Globus pallidus (tissue), 1 donor: Measurements from ENCODE around the gene ATCAY.
A peak's percentile ranks its signal among the peaks of the same experiment; 100 is the strongest.

Experiments used
- DNase-seq: peaks from one replicate; pipeline ENCODE4 v3.0.0-alpha.2; 2015; ENCODE audit warnings: low spot score

ATCAY gene

GRCh38 chr19:3880471-3881271, at the start of gene ATCAY:
Gene ATCAY (plus strand): TSS chr19:3880685. CDS start chr19:3885768, 5,083 bp downstream.
- peak; percentile 21 for DNase-seq

- no peak for DNase-seq
Observed at GRCh38 chr19:3831601-3832000, 48.9 kb upstream of the ATCAY start.

- no peak for DNase-seq
Observed at GRCh38 chr19:3832001-3832400, 48.5 kb upstream of the ATCAY start.

GRCh38 chr19:3833578-3834348, 46.7 kb upstream of the ATCAY start:
- DNase-seq, result no peak

GRCh38 chr19:3834349-3835054, 46.0 kb upstream of the ATCAY start:
- DNase-seq, result no peak

- no peak for DNase-seq
Observed at GRCh38 chr19:3835055-3835435, 45.4 kb upstream of the ATCAY start.

- no peak for DNase-seq
Observed at GRCh38 chr19:3836887-3837286, 43.6 kb upstream of the ATCAY start.

- no peak for DNase-seq
Observed at GRCh38 chr19:3837332-3837731, 43.2 kb upstream of the ATCAY start.

GRCh38 chr19:3837922-3838321, 42.6 kb upstream of the ATCAY start:
- DNase-seq, result no peak

GRCh38 chr19:3838661-3839060, 41.8 kb upstream of the ATCAY start:
- no peak for DNase-seq

GRCh38 chr19:3839941-3840340, 40.5 kb upstream of the ATCAY start:
- DNase-seq, result no peak

GRCh38 chr19:3840804-3841203, 39.7 kb upstream of the ATCAY start:
- no peak for DNase-seq

- DNase-seq, result no peak
Observed at GRCh38 chr19:3842948-3843347, 37.5 kb upstream of the ATCAY start.

GRCh38 chr19:3844596-3844995, 35.9 kb upstream of the ATCAY start:
- DNase-seq, result no peak

- no peak for DNase-seq
Observed at GRCh38 chr19:3849092-3849491, 31.4 kb upstream of the ATCAY start.

GRCh38 chr19:3849787-3850186, 30.7 kb upstream of the ATCAY start:
- DNase-seq, result no peak

- no peak for DNase-seq
Observed at GRCh38 chr19:3850320-3850972, 30.0 kb upstream of the ATCAY start.

- DNase-seq, result no peak
Observed at GRCh38 chr19:3851254-3852176, 29.0 kb upstream of the ATCAY start.

GRCh38 chr19:3852177-3852511, 28.3 kb upstream of the ATCAY start:
- no peak for DNase-seq

- DNase-seq, result no peak
Observed at GRCh38 chr19:3852614-3853254, 27.8 kb upstream of the ATCAY start.

- DNase-seq, result no peak
Observed at GRCh38 chr19:3855320-3855719, 25.2 kb upstream of the ATCAY start.
